Measurements from ENCODE around the gene SIPA1L2.
A peak's percentile ranks its signal among the peaks of the same experiment; 100 is the strongest.

Gene SIPA1L2

GRCh38 chr1:232630047-232630893 lies at the start of gene SIPA1L2:
Gene SIPA1L2, minus strand, starts transcription at chr1:232630133. Its CDS starts 114,794 bp downstream, at chr1:232515339.
- peak; percentile 82 for DNase-seq

- DNase-seq, result no peak
Measured at GRCh38 chr1:232678185-232678886, 48.4 kb upstream of the SIPA1L2 start.

GRCh38 chr1:232676307-232676706 lies 46.4 kb upstream of the SIPA1L2 start:
- DNase-seq, result no peak

- DNase-seq, result no peak
Measured at GRCh38 chr1:232675898-232676297, 46.0 kb upstream of the SIPA1L2 start.

GRCh38 chr1:232675260-232675659 lies 45.3 kb upstream of the SIPA1L2 start:
- DNase-seq, result no peak

- no peak for DNase-seq
Measured at GRCh38 chr1:232673256-232673655, 43.3 kb upstream of the SIPA1L2 start.

GRCh38 chr1:232669981-232670747 lies 40.2 kb upstream of the SIPA1L2 start:
- DNase-seq, result no peak

GRCh38 chr1:232667778-232668165 lies 37.8 kb upstream of the SIPA1L2 start:
- DNase-seq, result no peak

GRCh38 chr1:232667094-232667777 lies 37.3 kb upstream of the SIPA1L2 start:
- DNase-seq, result no peak

GRCh38 chr1:232664844-232665777 lies 35.2 kb upstream of the SIPA1L2 start:
- no peak for DNase-seq

GRCh38 chr1:232662910-232663309 lies 33.0 kb upstream of the SIPA1L2 start:
- DNase-seq, result no peak

- no peak for DNase-seq
Measured at GRCh38 chr1:232658386-232658785, 28.5 kb upstream of the SIPA1L2 start.

- no peak for DNase-seq
Measured at GRCh38 chr1:232657426-232658005, 27.6 kb upstream of the SIPA1L2 start.

- DNase-seq, result no peak
Measured at GRCh38 chr1:232655746-232656085, 25.8 kb upstream of the SIPA1L2 start.

GRCh38 chr1:232655028-232655745 lies 25.3 kb upstream of the SIPA1L2 start:
- no peak for DNase-seq

GRCh38 chr1:232653789-232654188 lies 23.9 kb upstream of the SIPA1L2 start:
- no peak for DNase-seq

GRCh38 chr1:232650845-232651244 lies 20.9 kb upstream of the SIPA1L2 start:
- no peak for DNase-seq

GRCh38 chr1:232650418-232650817 lies 20.5 kb upstream of the SIPA1L2 start:
- no peak for DNase-seq

- no peak for DNase-seq
Measured at GRCh38 chr1:232648316-232648715, 18.4 kb upstream of the SIPA1L2 start.

- no peak for DNase-seq
Measured at GRCh38 chr1:232644209-232644608, 14.3 kb upstream of the SIPA1L2 start.

GRCh38 chr1:232643251-232643650 lies 13.3 kb upstream of the SIPA1L2 start:
- DNase-seq, result no peak
